Neural crest cell (in vitro differentiated cells): ENCODE measurements around the gene CCDC83. TPM values are rescaled to one million over a fixed set of nuclear protein-coding genes. Genes with fewer than 3 reads are reported as not detected.
A peak's percentile ranks its signal among the peaks of the same experiment; 100 is the strongest.

ENCODE experiments used
- DNase-seq: peaks from one replicate; pipeline ENCODE4 v3.0.0; 2021; ENCODE audit warnings: low read depth, mixed read lengths, low spot score
- H3K27ac Mint-ChIP-seq: one replicate; pipeline ENCODE4 v1.8.0; 2021; ENCODE audit warnings: mild to moderate bottlenecking, mixed read lengths; ENCODE audit not compliant: unreplicated experiment
- H3K27me3 Mint-ChIP-seq: 2 replicates; pipeline ENCODE4 v1.8.0; 2021; ENCODE audit warnings: low read depth, mild to moderate bottlenecking, mixed read lengths
- H3K36me3 Mint-ChIP-seq: 2 replicates; pipeline ENCODE4 v1.8.0; 2021; ENCODE audit warnings: low read depth, mild to moderate bottlenecking, mixed read lengths
- H3K4me1 Mint-ChIP-seq: 2 replicates; pipeline ENCODE4 v1.8.0; 2021; ENCODE audit warnings: mixed read lengths
- H3K4me3 Mint-ChIP-seq: one replicate; pipeline ENCODE4 v1.8.0; 2021; ENCODE audit warnings: mild to moderate bottlenecking, mixed read lengths
- H3K9me3 Mint-ChIP-seq: 2 replicates; pipeline ENCODE4 v1.8.0; 2021; ENCODE audit warnings: mixed read lengths
- total RNA-seq: library from RNA; stranded (reverse); gene quantifications from 2 replicates; pipeline ENCODE4 v1.2.1, GENCODE V29; 2021
- TF ChIP-seq, protein P1 (sequence below): fragments of 200-600 bp; sonication (generic); conservative IDR thresholded peaks from 2 replicates; pipeline ENCODE4 v1.5.0; 2021; ENCODE audit warnings: antibody characterized with exemption, mild to moderate bottlenecking

Gene CCDC83
- total RNA-seq, 1 donor from 2014 or later, result not detected

DNA sequence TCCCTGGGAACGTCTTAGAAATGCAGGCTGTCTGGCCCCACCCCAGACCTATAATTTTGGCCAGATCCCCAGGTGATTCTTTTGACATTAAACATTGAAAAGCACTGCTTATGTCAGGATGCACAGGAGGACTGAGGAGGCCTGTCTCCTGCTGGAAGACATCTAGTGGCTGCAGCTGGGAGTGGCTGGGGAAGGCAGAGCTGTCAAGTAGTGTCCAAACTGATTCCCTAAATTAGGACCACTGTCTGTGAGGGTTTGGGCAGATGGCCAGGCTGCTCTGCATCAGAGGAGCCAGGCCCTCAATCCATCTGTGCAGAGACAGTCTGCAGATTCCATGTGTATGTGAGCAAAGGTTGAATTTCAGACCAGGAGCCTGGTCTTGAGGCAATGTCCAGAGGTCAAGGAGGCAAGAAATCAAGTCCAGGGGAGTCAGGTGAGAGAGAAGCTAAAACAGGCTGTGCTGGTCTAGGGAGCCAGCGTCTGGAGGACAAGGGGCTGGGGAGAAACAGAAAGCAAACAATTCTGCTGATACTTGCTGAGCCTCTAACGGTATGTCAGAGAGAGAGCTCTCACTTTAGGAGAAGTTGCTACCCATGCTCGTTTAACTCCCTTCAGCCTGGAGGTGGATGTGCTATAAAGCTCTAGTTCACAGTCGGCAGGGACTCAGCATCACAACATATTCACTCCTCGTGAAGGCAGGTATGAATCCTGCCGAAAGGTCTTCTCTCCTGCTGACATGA lies 28.9 kb upstream of the CCDC83 start:
- no peak for DNase-seq
- Mint-ChIP-seq H3K4me1 (peaks cover 5% of the 10 kb centered on the region), H3K4me3 (no peak overlapping the region), H3K9me3 (no peaks in the 10 kb centered on the region), H3K27ac (no peak overlapping the region), H3K36me3 (no peaks in the 10 kb centered on the region), H3K27me3 (no peaks in the 10 kb centered on the region)
- TF ChIP-seq, protein P1, sequence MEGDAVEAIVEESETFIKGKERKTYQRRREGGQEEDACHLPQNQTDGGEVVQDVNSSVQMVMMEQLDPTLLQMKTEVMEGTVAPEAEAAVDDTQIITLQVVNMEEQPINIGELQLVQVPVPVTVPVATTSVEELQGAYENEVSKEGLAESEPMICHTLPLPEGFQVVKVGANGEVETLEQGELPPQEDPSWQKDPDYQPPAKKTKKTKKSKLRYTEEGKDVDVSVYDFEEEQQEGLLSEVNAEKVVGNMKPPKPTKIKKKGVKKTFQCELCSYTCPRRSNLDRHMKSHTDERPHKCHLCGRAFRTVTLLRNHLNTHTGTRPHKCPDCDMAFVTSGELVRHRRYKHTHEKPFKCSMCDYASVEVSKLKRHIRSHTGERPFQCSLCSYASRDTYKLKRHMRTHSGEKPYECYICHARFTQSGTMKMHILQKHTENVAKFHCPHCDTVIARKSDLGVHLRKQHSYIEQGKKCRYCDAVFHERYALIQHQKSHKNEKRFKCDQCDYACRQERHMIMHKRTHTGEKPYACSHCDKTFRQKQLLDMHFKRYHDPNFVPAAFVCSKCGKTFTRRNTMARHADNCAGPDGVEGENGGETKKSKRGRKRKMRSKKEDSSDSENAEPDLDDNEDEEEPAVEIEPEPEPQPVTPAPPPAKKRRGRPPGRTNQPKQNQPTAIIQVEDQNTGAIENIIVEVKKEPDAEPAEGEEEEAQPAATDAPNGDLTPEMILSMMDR, result peak; percentile 55

DNA sequence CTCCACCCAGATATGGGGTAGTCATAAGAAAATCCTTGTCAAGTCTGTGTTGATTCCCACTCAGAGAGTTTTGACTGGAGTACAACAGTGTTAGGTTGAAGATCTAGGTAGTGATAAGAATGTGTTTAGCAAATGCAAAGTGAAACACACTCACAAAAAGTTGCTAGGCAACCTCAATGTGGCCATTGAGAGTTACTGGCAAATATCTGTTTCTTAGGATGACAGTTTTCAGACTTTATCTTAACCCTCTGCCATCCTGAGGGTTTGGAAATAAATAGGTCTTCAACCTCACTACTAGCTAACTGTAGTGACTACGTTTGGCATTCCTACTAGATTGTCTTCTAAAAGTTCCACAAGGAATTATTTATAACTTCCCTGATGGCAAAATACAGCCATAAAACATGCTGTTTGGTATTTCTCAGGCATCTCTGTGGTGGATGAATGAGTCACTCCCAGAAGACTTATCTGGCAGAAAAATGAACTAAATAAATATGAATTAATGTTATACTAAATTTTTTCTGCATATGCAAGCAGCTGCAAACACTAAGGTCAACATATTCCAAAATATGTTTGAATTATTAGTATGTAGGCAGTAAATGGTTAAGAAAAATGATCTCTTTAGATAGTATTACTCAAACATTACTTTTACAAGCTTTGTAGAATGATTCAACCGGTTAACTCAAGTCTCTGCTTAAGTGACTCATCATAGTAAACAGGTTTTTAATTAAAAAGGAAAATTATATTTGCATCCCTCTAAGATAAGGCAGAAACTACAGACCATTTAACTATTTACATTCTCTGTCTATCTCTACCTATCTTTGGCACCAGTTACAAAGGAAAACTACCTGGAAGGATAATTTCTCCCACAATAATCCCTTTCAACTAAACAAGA lies 27.2 kb upstream of the CCDC83 start:
- Mint-ChIP-seq H3K4me1 (peaks cover 5% of the 10 kb centered on the region), H3K36me3 (no peaks in the 10 kb centered on the region), H3K27me3 (no peaks in the 10 kb centered on the region), H3K4me3 (no peak overlapping the region), H3K9me3 (no peaks in the 10 kb centered on the region), H3K27ac (no peak overlapping the region)
- TF ChIP-seq, protein P1, result no peak
- DNase-seq, result no peak

DNA sequence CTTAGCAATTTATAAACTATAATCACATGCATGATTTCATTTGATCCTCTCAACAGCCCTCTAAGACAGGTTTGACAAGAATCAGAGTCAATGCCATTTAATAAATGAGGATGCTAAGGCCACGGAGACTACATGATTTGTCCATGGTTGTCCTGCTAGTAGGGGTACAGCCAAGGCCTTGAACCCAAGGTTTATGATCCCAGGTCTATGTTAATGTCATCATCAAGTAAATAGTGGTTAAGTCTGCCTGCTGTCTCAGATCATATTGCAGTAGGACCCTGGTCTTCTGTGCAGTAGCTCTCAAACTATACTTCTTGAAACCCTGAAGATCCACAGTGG lies 26.6 kb upstream of the CCDC83 start:
- H3K4me3 Mint-ChIP-seq, result no peak overlapping the region
- H3K9me3 Mint-ChIP-seq, result no peaks in the 10 kb centered on the region
- H3K36me3 Mint-ChIP-seq, result no peaks in the 10 kb centered on the region
- H3K27ac Mint-ChIP-seq, result no peak overlapping the region
- DNase-seq, result no peak
- no peaks in the 10 kb centered on the region for H3K27me3 Mint-ChIP-seq
- TF ChIP-seq, protein P1, result no peak
- H3K4me1 Mint-ChIP-seq, result peaks cover 5% of the 10 kb centered on the region

DNA sequence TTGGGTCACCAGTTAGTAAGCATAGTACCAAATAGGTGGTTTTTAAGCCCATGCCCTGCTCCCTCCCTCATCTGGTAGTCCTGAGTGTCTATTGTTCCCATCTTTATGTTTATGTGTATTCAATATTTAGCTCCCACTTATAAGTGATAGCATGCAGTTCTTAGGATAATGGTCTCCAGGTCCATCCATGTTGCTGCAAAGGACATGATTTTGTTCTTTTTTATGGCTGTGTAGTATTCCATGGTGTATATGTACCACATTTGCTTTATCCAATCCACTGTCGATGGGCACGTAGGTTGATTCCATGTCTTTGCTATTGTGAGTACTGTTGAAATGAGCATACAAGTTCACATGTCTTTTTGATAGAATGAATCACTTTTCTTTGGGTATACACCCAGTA lies 26.0 kb upstream of the CCDC83 start:
- TF ChIP-seq, protein P1, result no peak
- Mint-ChIP-seq H3K27me3 (no peaks in the 10 kb centered on the region), H3K4me1 (peaks cover 5% of the 10 kb centered on the region), H3K36me3 (no peaks in the 10 kb centered on the region), H3K4me3 (no peak overlapping the region), H3K9me3 (no peaks in the 10 kb centered on the region), H3K27ac (no peak overlapping the region)
- DNase-seq, result no peak

DNA sequence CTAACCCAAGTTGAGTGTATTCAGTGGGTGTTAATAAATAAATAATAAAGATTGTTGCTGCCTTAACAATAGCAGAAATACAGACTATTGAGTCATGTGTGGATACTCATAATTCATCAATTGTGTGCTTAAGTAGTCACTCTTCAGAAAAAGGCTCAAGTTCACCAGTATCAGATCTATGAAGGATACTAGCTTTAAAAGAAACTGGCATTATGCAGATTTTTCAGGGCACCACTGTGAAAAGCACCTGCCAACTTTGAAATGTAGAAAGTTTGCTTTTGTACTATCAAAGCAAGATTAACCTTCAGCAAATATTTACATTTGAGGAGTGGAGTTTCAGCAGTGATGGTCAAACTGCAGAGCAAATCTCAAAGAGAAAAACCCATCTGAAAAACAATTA lies 24.1 kb upstream of the CCDC83 start:
- H3K36me3 Mint-ChIP-seq, result peaks cover 6% of the 10 kb centered on the region
- no peak overlapping the region for H3K4me3 Mint-ChIP-seq
- H3K27ac Mint-ChIP-seq, result no peak overlapping the region
- no peaks in the 10 kb centered on the region for H3K27me3 Mint-ChIP-seq
- H3K9me3 Mint-ChIP-seq, result peaks cover 2% of the 10 kb centered on the region
- DNase-seq, result no peak
- TF ChIP-seq, protein P1, result no peak
- peaks cover 5% of the 10 kb centered on the region for H3K4me1 Mint-ChIP-seq
